Ectodermal cell (in vitro differentiated cells): Measurements from ENCODE around the gene PACS1.
A peak's percentile ranks its signal among the peaks of the same experiment; 100 is the strongest.

Experiments
- H3K27ac ChIP-seq: 2 replicates; pipeline ENCODE4 v1.7.0; 2013; ENCODE audit warnings: mild to moderate bottlenecking, low read depth, low read length; ENCODE audit not compliant: insufficient read depth, poor library complexity, severe bottlenecking
- H3K27me3 ChIP-seq: 2 replicates; pipeline ENCODE4 v1.7.0; 2013; ENCODE audit warnings: mild to moderate bottlenecking, low read length; ENCODE audit not compliant: insufficient read depth, control insufficient read depth, poor library complexity, severe bottlenecking
- H3K36me3 ChIP-seq: one replicate; pipeline ENCODE4 v1.7.0; 2013; ENCODE audit warnings: low read length; ENCODE audit not compliant: control insufficient read depth, insufficient read depth
- H3K4me1 ChIP-seq: one replicate; pipeline ENCODE4 v1.7.0; 2013; ENCODE audit warnings: low read length; ENCODE audit not compliant: control insufficient read depth, insufficient read depth
- H3K4me3 ChIP-seq: 2 replicates; pipeline ENCODE4 v1.7.0; 2013; ENCODE audit warnings: low read depth, low read length, control low read depth; ENCODE audit not compliant: insufficient read depth
- H3K9me3 ChIP-seq: 2 replicates; pipeline ENCODE4 v1.7.0; 2013; ENCODE audit warnings: mild to moderate bottlenecking, low read length, moderate library complexity; ENCODE audit not compliant: control insufficient read depth
- WGBS, 2 experiments: methylation state at CpG; one replicate each; pipeline ENCODE4 v1.1.7; 2013; ENCODE audit warnings: missing lambda C conversion rate in 2 of 2; 5-methylcytosine and 5-hydroxymethylcytosine counted together

PACS1 gene

GRCh38 chr11:66221726-66222236, 151.7 kb downstream of the PACS1 start:
- no peaks in the 10 kb centered on the region for H3K36me3 ChIP-seq
- 90 to 91% methylated on average over 9 of the region's 9 CpGs for WGBS, 2 experiments

GRCh38 chr11:66222358-66223149, 152.5 kb downstream of the PACS1 start:
- WGBS, 2 experiments = 28 to 33% methylated on average over 21 of the region's 21 CpGs
- Histone ChIP-seq H3K4me1 (no peaks in the 10 kb centered on the region), H3K36me3 (no peaks in the 10 kb centered on the region), H3K4me3 (no peak overlapping the region), H3K9me3 (no peaks in the 10 kb centered on the region), H3K27ac (peak overlapping the region; percentile 40), H3K27me3 (no peaks in the 10 kb centered on the region)

More at GRCh38 chr11:66221726-66222236, 151.7 kb downstream of the PACS1 start:
- Histone ChIP-seq H3K27ac (no peak overlapping the region), H3K4me3 (no peak overlapping the region), H3K9me3 (no peaks in the 10 kb centered on the region), H3K4me1 (no peaks in the 10 kb centered on the region), H3K27me3 (no peaks in the 10 kb centered on the region)

- Histone ChIP-seq H3K9me3 (no peaks in the 10 kb centered on the region), H3K4me1 (no peaks in the 10 kb centered on the region), H3K27me3 (no peaks in the 10 kb centered on the region), H3K4me3 (no peak overlapping the region), H3K36me3 (no peaks in the 10 kb centered on the region), H3K27ac (no peak overlapping the region)
- 94 to 95% methylated on average over 10 of the region's 10 CpGs for WGBS, 2 experiments
These were observed 154.3 kb downstream of the PACS1 start for GRCh38 chr11:66224226-66224855.

GRCh38 chr11:66225066-66225465, 155.0 kb downstream of the PACS1 start:
- no peaks in the 10 kb centered on the region for H3K9me3 ChIP-seq
- H3K4me1 ChIP-seq = no peaks in the 10 kb centered on the region
- H3K27me3 ChIP-seq = no peaks in the 10 kb centered on the region
- 88 to 92% methylated on average over 2 of the region's 2 CpGs for WGBS, 2 experiments
- no peaks in the 10 kb centered on the region for H3K36me3 ChIP-seq
- no peak overlapping the region for H3K4me3 ChIP-seq
- H3K27ac ChIP-seq = no peak overlapping the region

GRCh38 chr11:66226101-66226500, 156.0 kb downstream of the PACS1 start:
- Histone ChIP-seq H3K4me3 (no peak overlapping the region), H3K27ac (no peak overlapping the region), H3K27me3 (no peaks in the 10 kb centered on the region), H3K9me3 (no peaks in the 10 kb centered on the region), H3K36me3 (no peaks in the 10 kb centered on the region), H3K4me1 (no peaks in the 10 kb centered on the region)

GRCh38 chr11:66227700-66228099, 157.6 kb downstream of the PACS1 start:
- 86 to 93% methylated on average over 5 of the region's 5 CpGs for WGBS, 2 experiments
- Histone ChIP-seq H3K27me3 (no peaks in the 10 kb centered on the region), H3K4me3 (no peak overlapping the region), H3K4me1 (no peaks in the 10 kb centered on the region), H3K36me3 (no peaks in the 10 kb centered on the region), H3K9me3 (no peaks in the 10 kb centered on the region), H3K27ac (no peak overlapping the region)

- Histone ChIP-seq H3K36me3 (no peaks in the 10 kb centered on the region), H3K9me3 (no peaks in the 10 kb centered on the region), H3K27ac (no peak overlapping the region), H3K4me1 (no peaks in the 10 kb centered on the region), H3K4me3 (no peak overlapping the region), H3K27me3 (no peaks in the 10 kb centered on the region)
- 82 to 85% methylated on average over 6 of the region's 6 CpGs for WGBS, 2 experiments
These were observed 158.4 kb downstream of the PACS1 start for GRCh38 chr11:66228521-66228920.

GRCh38 chr11:66230156-66230555, 160.1 kb downstream of the PACS1 start:
- H3K36me3 ChIP-seq = no peaks in the 10 kb centered on the region
- H3K4me3 ChIP-seq = no peak overlapping the region
- H3K27me3 ChIP-seq = no peaks in the 10 kb centered on the region
- H3K9me3 ChIP-seq = no peaks in the 10 kb centered on the region
- 89 to 96% methylated on average over 6 of the region's 6 CpGs for WGBS, 2 experiments
- H3K4me1 ChIP-seq = no peaks in the 10 kb centered on the region
- H3K27ac ChIP-seq = no peak overlapping the region

GRCh38 chr11:66230978-66231377, 160.9 kb downstream of the PACS1 start:
- no peak overlapping the region for H3K27ac ChIP-seq
- no peaks in the 10 kb centered on the region for H3K27me3 ChIP-seq
- no peaks in the 10 kb centered on the region for H3K4me1 ChIP-seq
- no peaks in the 10 kb centered on the region for H3K9me3 ChIP-seq
- H3K36me3 ChIP-seq = no peaks in the 10 kb centered on the region
- no peak overlapping the region for H3K4me3 ChIP-seq
- WGBS, 2 experiments = 94% methylated on average over 14 of the region's 14 CpGs

GRCh38 chr11:66231561-66231960, 161.5 kb downstream of the PACS1 start:
- no peak overlapping the region for H3K27ac ChIP-seq
- H3K36me3 ChIP-seq = no peaks in the 10 kb centered on the region
- no peaks in the 10 kb centered on the region for H3K9me3 ChIP-seq
- no peaks in the 10 kb centered on the region for H3K27me3 ChIP-seq
- H3K4me3 ChIP-seq = no peak overlapping the region
- WGBS, 2 experiments = 67 to 75% methylated on average over 7 of the region's 7 CpGs
- H3K4me1 ChIP-seq = no peaks in the 10 kb centered on the region
